HCT116 (cell line): Measurements from ENCODE around the gene NELFB.

ENCODE experiments used
- ATF3 ChIP-seq: IDR thresholded peaks from 2 replicates; pipeline ENCODE4 v1.6.1; 2012
- CTCF ChIP-seq, 3 experiments: fragments of 200-600 bp in 1 of 3; sonication (generic) in 1 of 3; IDR thresholded peaks in 2 of 3; conservative IDR thresholded peaks in 1 of 3; 2 replicates each; pipeline ENCODE4 v1.5.1; 2012 to 2017; ENCODE audit warnings: low read depth in 2 of 3, low read length in 2 of 3, antibody characterized with exemption in 1 of 3, borderline replicate concordance in 1 of 3, control low read depth in 1 of 3, mild to moderate bottlenecking in 1 of 3, mixed read lengths in 1 of 3, mixed run types in 1 of 3, moderate library complexity in 1 of 3; ENCODE audit not compliant: insufficient read depth in 1 of 3
- MAX ChIP-seq: IDR thresholded peaks from 2 replicates; pipeline ENCODE4 v1.6.1; 2012
- POLR2AphosphoS5 ChIP-seq: IDR thresholded peaks from 2 replicates; pipeline ENCODE4 v1.6.1; 2011; ENCODE audit warnings: mild to moderate bottlenecking, low read depth, low read length, moderate library complexity
- ZNF274 ChIP-seq: fragments of 200-500 bp; sonication (Bioruptor generic); IDR thresholded peaks from 2 replicates; pipeline ENCODE4 v1.6.1; 2014; ENCODE audit warnings: mild to moderate bottlenecking, low read depth, low read length, inconsistent platforms

GRCh38 chr9:137256362-137256761, 1.2 kb downstream of the NELFB start:
- TF ChIP-seq CTCF (IDR thresholded peaks at IDR 0.05 in 2 of 3, conservative IDR thresholded peaks at IDR 0.05 in 1 of 3; ENCODE audit: borderline replicate concordance in 1 of 3, insufficient read depth in 1 of 3, low read depth in 2 of 3, low read length in 2 of 3): no peak
- TF ChIP-seq MAX: no peak
- TF ChIP-seq ZNF274: no peak
- TF ChIP-seq POLR2AphosphoS5: no peak
- TF ChIP-seq ATF3: no peak
